A172 (cell line): ENCODE data around the gene ST6GALNAC1. TPM values are rescaled to one million over a fixed set of nuclear protein-coding genes. Genes with fewer than 3 reads are reported as not detected.

Experiments
- DNase-seq: peaks from one replicate; pipeline ENCODE4 v3.0.0-alpha.2; 2015; ENCODE audit warnings: low spot score
- total RNA-seq: library from RNA; depleted of rRNA; stranded (reverse); fragments of >200 nt; shearing (Covaris generic); gene quantifications from 2 replicates; pipeline ENCODE4 v1.2.3, GENCODE V29; 2014; rRNA removed

Gene ST6GALNAC1
- total RNA-seq, 1 experiment from 2014 or later = not detected

DNA sequence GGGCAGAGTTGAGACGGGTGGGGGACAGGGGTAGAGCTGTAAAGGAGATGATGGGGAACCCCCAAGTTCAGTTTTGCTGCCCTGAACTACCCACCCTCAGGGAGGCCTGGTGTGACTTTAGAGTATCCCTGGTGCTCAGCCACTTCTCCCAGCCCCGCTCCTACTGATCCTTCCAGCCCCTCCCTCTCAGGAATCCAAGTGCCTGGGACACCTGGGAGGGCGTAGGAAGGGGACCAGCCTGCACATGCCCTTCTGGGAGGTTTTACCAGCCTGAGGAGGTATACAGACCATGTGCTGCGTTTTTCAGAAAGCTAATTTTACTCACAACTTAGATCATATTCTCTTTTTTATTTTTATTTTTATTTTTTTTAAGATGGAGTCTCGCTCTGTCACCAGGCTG lies 62.0 kb downstream of the ST6GALNAC1 start:
- DNase-seq = no peak

DNA sequence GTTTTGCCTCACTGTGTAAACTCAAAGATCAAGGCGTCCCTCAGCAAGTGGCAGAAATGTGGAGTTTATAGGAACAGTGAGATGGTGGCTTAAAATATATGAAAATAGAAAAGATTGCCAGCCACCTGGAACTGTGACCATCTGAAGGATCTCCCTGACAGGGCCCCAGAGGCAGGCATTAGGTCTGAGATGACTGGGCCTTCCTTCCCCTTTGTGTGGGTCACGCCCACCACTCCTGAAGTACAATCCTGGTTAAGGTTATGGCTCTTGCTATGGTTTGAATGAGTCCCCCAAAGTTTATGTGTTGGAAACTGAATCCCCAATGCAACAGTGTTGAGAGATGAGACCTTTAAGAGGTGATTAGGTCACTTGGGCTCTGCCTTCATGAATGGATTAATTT lies 64.3 kb downstream of the ST6GALNAC1 start:
- no peak for DNase-seq

DNA sequence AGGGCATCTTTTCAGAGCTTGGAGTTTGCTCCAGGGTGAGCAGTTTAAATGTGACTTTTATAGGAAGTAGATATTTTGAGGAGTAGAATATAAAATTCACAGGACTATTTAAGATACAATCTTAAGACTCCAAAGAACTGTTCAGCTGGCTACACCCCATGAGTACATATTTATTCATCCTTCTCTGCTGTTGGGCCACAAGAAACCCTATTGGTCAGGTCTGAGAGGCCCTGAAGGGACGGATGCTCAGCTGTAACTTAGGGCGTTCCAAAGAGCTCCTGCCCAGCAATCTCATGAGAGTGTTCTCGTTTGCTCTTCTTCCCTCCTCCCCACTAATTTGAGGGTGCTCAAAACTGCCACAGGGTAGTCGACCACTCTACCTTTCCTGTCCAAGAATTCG lies 65.2 kb downstream of the ST6GALNAC1 start:
- no peak for DNase-seq

DNA sequence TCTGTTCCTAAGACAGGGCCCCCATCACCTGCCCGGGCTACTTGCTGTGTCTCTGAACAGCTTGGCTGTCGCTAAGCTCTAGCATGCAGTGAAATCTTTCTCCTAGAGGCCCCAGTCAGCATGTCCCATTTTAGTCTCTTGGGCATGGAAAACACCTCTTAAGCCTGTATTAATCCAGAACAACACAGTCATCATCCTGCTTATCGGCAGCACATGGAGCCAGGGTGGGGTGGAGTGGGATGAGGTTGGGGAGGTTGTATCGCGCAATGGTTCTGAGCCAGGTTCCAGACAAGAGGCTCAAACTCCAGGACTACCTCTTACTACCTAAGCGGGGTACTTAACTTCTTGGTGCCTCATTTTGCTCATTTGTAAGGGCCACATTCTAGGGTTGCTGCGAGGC lies 65.7 kb downstream of the ST6GALNAC1 start:
- no peak for DNase-seq

DNA sequence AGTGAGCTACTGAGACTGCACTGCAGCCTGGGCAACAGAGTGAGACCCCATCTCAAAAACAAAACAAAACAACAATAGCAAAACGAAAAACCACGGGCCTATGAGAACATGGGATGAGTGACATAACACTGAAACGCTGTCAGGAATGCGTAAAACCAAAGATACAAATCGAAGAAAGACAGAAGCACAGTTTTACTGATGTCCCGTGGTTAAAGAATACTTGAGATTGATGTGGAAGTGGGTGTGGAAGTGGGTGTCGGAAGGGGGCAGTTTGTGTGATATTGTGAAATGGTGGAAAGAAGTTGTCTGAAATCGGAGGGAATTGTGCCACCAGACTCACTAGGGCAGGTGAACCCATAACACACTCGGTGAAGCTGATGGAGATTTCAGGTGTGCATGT lies 67.4 kb downstream of the ST6GALNAC1 start:
- DNase-seq = no peak

DNA sequence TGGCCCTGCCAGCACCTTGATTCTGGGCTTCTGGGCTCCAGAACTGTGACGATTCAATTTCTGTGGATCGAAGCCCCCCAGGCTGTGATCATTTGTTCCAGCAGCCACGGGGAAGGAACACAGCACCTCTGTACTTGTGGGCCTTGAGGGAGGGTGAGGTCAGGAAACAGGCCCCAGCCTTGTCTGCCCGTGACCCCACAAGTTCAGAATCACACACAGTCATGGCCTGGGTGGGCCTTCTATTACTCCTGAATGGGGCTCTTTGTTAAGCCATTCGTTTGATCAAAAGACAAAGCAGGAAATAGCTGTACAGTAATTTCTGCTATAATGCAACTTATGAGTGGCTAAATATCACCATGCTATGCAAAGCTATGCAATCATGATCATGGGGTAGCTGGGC lies 68.0 kb downstream of the ST6GALNAC1 start:
- no peak for DNase-seq

Other genes with a start within 250 kb of the ST6GALNAC1 start
- gene UBE2O, start 190.6 kb downstream of the ST6GALNAC1 start, total RNA-seq = 11.4 and 19.4 TPM in 2 replicates
- not detected in 2 replicates for gene AANAT, start 176.2 kb downstream of the ST6GALNAC1 start, total RNA-seq
- gene RHBDF2, start 142.3 kb downstream of the ST6GALNAC1 start, total RNA-seq = 36.2 and 54.9 TPM in 2 replicates
- gene CYGB, start 106.0 kb downstream of the ST6GALNAC1 start, total RNA-seq = 0.05 and 1.1 TPM in 2 replicates
- not detected in 2 replicates for gene PRCD, start 103.7 kb downstream of the ST6GALNAC1 start, total RNA-seq
- gene ST6GALNAC2, start 57.9 kb downstream of the ST6GALNAC1 start, total RNA-seq = 5.1 and 6.8 TPM in 2 replicates
- gene MXRA7, start 67.2 kb upstream of the ST6GALNAC1 start, total RNA-seq = 187 and 223 TPM in 2 replicates
- gene JMJD6, start 82.8 kb upstream of the ST6GALNAC1 start, total RNA-seq = 40.5 and 46.8 TPM in 2 replicates
- 38.6 and 45.5 TPM in 2 replicates for gene METTL23, start 83.1 kb upstream of the ST6GALNAC1 start, total RNA-seq
- gene SRSF2, start 93.6 kb upstream of the ST6GALNAC1 start, total RNA-seq = 334 and 420 TPM in 2 replicates
- gene MFSD11, start 94.4 kb upstream of the ST6GALNAC1 start, total RNA-seq = 24.9 and 30.4 TPM in 2 replicates
- 11.7 and 16.7 TPM in 2 replicates for gene MGAT5B, start 224.6 kb upstream of the ST6GALNAC1 start, total RNA-seq